Measurements from ENCODE around the gene ATAD3A.
"Not testable (repeated sequence)": the region's sequence is repeated elsewhere in the genome, so short reads cannot be mapped to it uniquely, and the experiment has no call there.

The ATAD3A gene

GRCh38 chr1:1554926-1555915 lies 43.3 kb downstream of the ATAD3A start:
- DNase-seq (ENCODE audit: low spot score): no peak

GRCh38 chr1:1556505-1556904 lies 44.5 kb downstream of the ATAD3A start:
- no peak for DNase-seq (ENCODE audit: low spot score)

- DNase-seq (ENCODE audit: low spot score): not testable (repeated sequence)
These were observed 45.0 kb downstream of the ATAD3A start for GRCh38 chr1:1556961-1557360.

GRCh38 chr1:1557688-1558087 lies 45.7 kb downstream of the ATAD3A start:
- DNase-seq (ENCODE audit: low spot score): not testable (repeated sequence)

- DNase-seq (ENCODE audit: low spot score): no peak
These were observed 46.6 kb downstream of the ATAD3A start for GRCh38 chr1:1558591-1558990.

GRCh38 chr1:1559066-1559465 lies 47.1 kb downstream of the ATAD3A start:
- DNase-seq (ENCODE audit: low spot score): no peak

GRCh38 chr1:1560178-1560577 lies 48.2 kb downstream of the ATAD3A start:
- no peak for DNase-seq (ENCODE audit: low spot score)

- DNase-seq (ENCODE audit: low spot score): no peak
These were observed 50.0 kb downstream of the ATAD3A start for GRCh38 chr1:1561801-1562470.

GRCh38 chr1:1562556-1563195 lies 50.7 kb downstream of the ATAD3A start:
- DNase-seq (ENCODE audit: low spot score): no peak

- no peak for DNase-seq (ENCODE audit: low spot score)
These were observed 51.7 kb downstream of the ATAD3A start for GRCh38 chr1:1563688-1564087.

- DNase-seq (ENCODE audit: low spot score): no peak
These were observed 52.3 kb downstream of the ATAD3A start for GRCh38 chr1:1564268-1564667.

GRCh38 chr1:1565340-1565739 lies 53.4 kb downstream of the ATAD3A start:
- DNase-seq (ENCODE audit: low spot score): no peak

GRCh38 chr1:1567152-1567875 lies 55.4 kb downstream of the ATAD3A start:
- DNase-seq (ENCODE audit: low spot score): no peak

- no peak for DNase-seq (ENCODE audit: low spot score)
These were observed 55.9 kb downstream of the ATAD3A start for GRCh38 chr1:1567891-1568291.

- DNase-seq (ENCODE audit: low spot score): no peak
These were observed 57.4 kb downstream of the ATAD3A start for GRCh38 chr1:1569341-1569740.

GRCh38 chr1:1573843-1574720 lies 62.1 kb downstream of the ATAD3A start:
- peak; percentile 81 for DNase-seq (ENCODE audit: low spot score)

- peak; percentile 91 for DNase-seq (ENCODE audit: low spot score)
These were observed 63.0 kb downstream of the ATAD3A start, which contains the start of gene SSU72 for GRCh38 chr1:1574721-1575537. TSS of gene SSU72 (minus strand) at chr1:1574863. CDS start at chr1:1574557, 306 bp downstream.

- DNase-seq (ENCODE audit: low spot score): no peak
These were observed 65.5 kb downstream of the ATAD3A start for GRCh38 chr1:1577367-1578011.

- DNase-seq (ENCODE audit: low spot score): no peak
These were observed 66.5 kb downstream of the ATAD3A start for GRCh38 chr1:1578371-1578940.
